A549 (cell line): ENCODE measurements around the gene SLC40A1. TPM values are rescaled to one million over a fixed set of nuclear protein-coding genes. Genes with fewer than 3 reads are reported as not detected.

ENCODE experiments used
- ATAC-seq, 2 experiments: fragments of 200-7000 bp in 1 of 2; fragments of >200 bp in 1 of 2; cut with Nextera tagmentation in 1 of 2; cut with Tn5 transposase in 1 of 2; 3 replicates each; pipeline versions ENCODE4 v1.8.0 to v1.9.1; 2018 to 2020; ENCODE audit warnings: mild to moderate bottlenecking in 1 of 2, moderate library complexity in 1 of 2
- CTCF ChIA-PET: fragments of 300-600 bp; sonication (Branson Sonifier 250); formaldehyde crosslinking; extraction: SDS; loops from one replicate; lab custom pipeline; 2021; ENCODE audit warnings: antibody characterized with exemption, inconsistent platforms; lab: Yijun Ruan, JAX
- POLR2A ChIA-PET: fragments of 350-600 bp; formaldehyde crosslinking; extraction: SDS; loops from one replicate; lab custom pipeline; 2021; ENCODE audit warnings: antibody characterized with exemption, inconsistent platforms; lab: Yijun Ruan, JAX
- DNase-seq, 2 experiments: peaks; one replicate each; pipeline versions ENCODE4 v3.0.0 to v3.0.0-alpha.2; 2011 to 2016; ENCODE audit warnings: low read depth in 1 of 2, low spot score in 1 of 2
- FAIRE-seq: peaks from 2 replicates; lab custom pipeline; 2011; peaks lifted over from hg19 to GRCh38; lab: Jason Lieb, UNC
- H3K27ac ChIP-seq, 2 experiments: fragments of >200 bp; sonication (Bioruptor Twin); formaldehyde crosslinking; 3 replicates each; pipeline ENCODE4 v1.5.1; 2016 to 2017
- H3K4me1 ChIP-seq: fragments of >200 bp; sonication (Bioruptor Twin); formaldehyde crosslinking; 3 replicates; pipeline ENCODE4 v1.6.1; 2016
- H3K4me2 ChIP-seq: fragments of >200 bp; sonication (Bioruptor Twin); formaldehyde crosslinking; 3 replicates; pipeline ENCODE4 v1.6.1; 2016
- H3K4me3 ChIP-seq: fragments of >200 bp; sonication (Bioruptor Twin); formaldehyde crosslinking; 3 replicates; pipeline ENCODE4 v1.5.1; 2016
- H3K9me3 ChIP-seq: fragments of >200 bp; sonication (Bioruptor Twin); formaldehyde crosslinking; 3 replicates; pipeline ENCODE4 v1.6.1; 2016
- CBX2 ChIP-seq: fragments of 200-600 bp; sonication (generic); IDR thresholded peaks from 2 replicates; pipeline ENCODE4 v1.6.1; 2016; ENCODE audit warnings: low read depth, mild to moderate bottlenecking, borderline replicate concordance
- CHD2 ChIP-seq: fragments of 150-350 bp; IDR thresholded peaks from 2 replicates; pipeline ENCODE4 v1.6.1; 2014; ENCODE audit warnings: low read length; ENCODE audit not compliant: partially characterized antibody
- CHD4 ChIP-seq: fragments of 200-600 bp; sonication (generic); IDR thresholded peaks from 2 replicates; pipeline ENCODE4 v1.6.1; 2016; ENCODE audit warnings: antibody characterized with exemption, mild to moderate bottlenecking, borderline replicate concordance
- CTCF ChIP-seq: fragments of >200 bp; sonication (Bioruptor Twin); formaldehyde crosslinking; IDR thresholded peaks from 3 replicates; pipeline ENCODE4 v1.5.1; 2016
- E2F6 ChIP-seq: IDR thresholded peaks from 2 replicates; pipeline ENCODE4 v1.6.1; 2012; ENCODE audit warnings: low read depth, borderline replicate concordance
- EHF ChIP-seq: fragments of 250-450 bp; sonication (Bioruptor Pico); IDR thresholded peaks from 2 replicates; pipeline ENCODE4 v1.5.0; 2020; ENCODE audit warnings: mild to moderate bottlenecking
- HES2 ChIP-seq: fragments of >200 bp; sonication (Bioruptor Twin); formaldehyde crosslinking; IDR thresholded peaks from 2 replicates; pipeline ENCODE4 v1.6.1; 2016
- HOXA7 ChIP-seq: fragments of 250-450 bp; sonication (Bioruptor Pico); IDR thresholded peaks from 2 replicates; pipeline ENCODE4 v1.5.0; 2020; ENCODE audit warnings: mild to moderate bottlenecking, moderate library complexity
- JUN ChIP-seq, 2 experiments: fragments of >200 bp; sonication (Bioruptor Twin); formaldehyde crosslinking; IDR thresholded peaks; 2 replicates in 1 of 2; 3 replicates in 1 of 2; pipeline ENCODE4 v1.6.1; 2016 to 2017
- MAFK ChIP-seq: fragments of 450-650 bp; IDR thresholded peaks from 2 replicates; pipeline ENCODE4 v1.6.1; 2014; ENCODE audit not compliant: partially characterized antibody
- MAX ChIP-seq: IDR thresholded peaks from 2 replicates; pipeline ENCODE4 v1.6.1; 2012
- MAZ ChIP-seq: fragments of 150-350 bp; IDR thresholded peaks from 2 replicates; pipeline ENCODE4 v1.6.1; 2014; ENCODE audit warnings: antibody characterized with exemption, low read depth, low read length, borderline replicate concordance
- NFE2L2 ChIP-seq: fragments of 150-350 bp; conservative IDR thresholded peaks from 2 replicates; pipeline ENCODE4 v1.6.1; 2014; ENCODE audit warnings: low read length
- NR3C1 ChIP-seq: fragments of >200 bp; sonication (Bioruptor Twin); formaldehyde crosslinking; IDR thresholded peaks from 3 replicates; pipeline ENCODE4 v1.6.1; 2017
- PBX3 ChIP-seq: IDR thresholded peaks from 2 replicates; pipeline ENCODE4 v1.6.1; 2012
- POLR2AphosphoS2 ChIP-seq: conservative IDR thresholded peaks from 2 replicates; pipeline ENCODE4 v1.6.1; 2012; ENCODE audit warnings: low read length, improper control_type of control experiment, inconsistent platforms
- RAD21 ChIP-seq, 2 experiments: fragments of >200 bp in 1 of 2; sonication (Bioruptor Twin) in 1 of 2; formaldehyde crosslinking in 1 of 2; IDR thresholded peaks in 1 of 2; conservative IDR thresholded peaks in 1 of 2; 2 replicates in 1 of 2; 3 replicates in 1 of 2; pipeline ENCODE4 v1.6.1; 2012 to 2018; ENCODE audit warnings: inconsistent platforms in 1 of 2
- RCOR1 ChIP-seq: fragments of 150-350 bp; IDR thresholded peaks from 2 replicates; pipeline ENCODE4 v1.6.1; 2014; ENCODE audit warnings: antibody characterized with exemption, low read length, low read depth
- REST ChIP-seq: fragments of 200-600 bp; sonication (generic); IDR thresholded peaks from 2 replicates; pipeline ENCODE4 v1.6.1; 2016; ENCODE audit warnings: antibody characterized with exemption, mild to moderate bottlenecking, moderate library complexity
- RFX5 ChIP-seq: fragments of 450-650 bp; IDR thresholded peaks from 2 replicates; pipeline ENCODE4 v1.7.1; 2014; ENCODE audit warnings: antibody characterized with exemption, mild to moderate bottlenecking, moderate library complexity
- RNF2 ChIP-seq: fragments of 200-600 bp; sonication (generic); IDR thresholded peaks from 2 replicates; pipeline ENCODE4 v1.6.1; 2016; ENCODE audit warnings: low read depth, mild to moderate bottlenecking, antibody characterized with exemption, moderate library complexity, borderline replicate concordance
- SMC3 ChIP-seq: fragments of >200 bp; sonication (Bioruptor Twin); formaldehyde crosslinking; IDR thresholded peaks from 3 replicates; pipeline ENCODE4 v1.6.1; 2018; ENCODE audit warnings: inconsistent platforms
- SREBF2 ChIP-seq: fragments of 450-650 bp; IDR thresholded peaks from 2 replicates; pipeline ENCODE4 v1.6.1; 2014; ENCODE audit warnings: mild to moderate bottlenecking, moderate library complexity
- TFCP2L1 ChIP-seq: fragments of 250-450 bp; sonication (Bioruptor Pico); IDR thresholded peaks from 2 replicates; pipeline ENCODE4 v1.5.0; 2021; ENCODE audit warnings: mild to moderate bottlenecking
- ZFP36 ChIP-seq: fragments of 450-650 bp; IDR thresholded peaks from 2 replicates; pipeline ENCODE4 v1.6.1; 2014; ENCODE audit warnings: borderline replicate concordance; ENCODE audit not compliant: partially characterized antibody
- WGBS: methylation state at CpG from one replicate; pipeline ENCODE4 v1.1.6; 2017; ENCODE audit errors: missing lambda C conversion rate; 5-methylcytosine and 5-hydroxymethylcytosine counted together
- polyA plus RNA-seq, 4 experiments: library from polyadenylated mRNA; depleted of rRNA in 3 of 4; stranded (reverse); fragments of >200 nt; fragmentation: RNase III in 1 of 4; extraction: RNeasy Plus Mini Kit Qiagen cat#74134 plus additional on column Dnase treatment in 1 of 4; gene quantifications; 2 replicates in 3 of 4; 3 replicates in 1 of 4; pipeline ENCODE4 v1.2.3, GENCODE V29; 2011 to 2017

Gene SLC40A1
- polyA plus RNA-seq, 2 of the 4 experiments (the other 2 are of a cell fraction) = 8.2 to 12.3 TPM

- no peak for TF ChIP-seq REST
- no peak for TF ChIP-seq SMC3
Observed at GRCh38 chr2:189527041-189527750, 53.4 kb downstream of the SLC40A1 start (continued).

GRCh38 chr2:189526241-189526640, 54.3 kb downstream of the SLC40A1 start:
- no peak overlapping the region for H3K4me3 ChIP-seq
- no peaks in the 10 kb centered on the region for H3K9me3 ChIP-seq
- no peak for FAIRE-seq
- H3K4me1 ChIP-seq = peaks cover 38% of the 10 kb centered on the region
- CTCF ChIA-PET = interaction anchor here (0.7 kb wide), 1 partner anchor 11 kb away, joined by 4 read pairs; no protein-coding TSS in a partner anchor
- no peak for ATAC-seq
- H3K4me2 ChIP-seq = no peak overlapping the region
- WGBS = 68% methylated on average over 2 of the region's 2 CpGs
- H3K27ac ChIP-seq = no peak overlapping the region
- POLR2A ChIA-PET = no interaction called here
- TF ChIP-seq RNF2 = no peak
- TF ChIP-seq JUN (IDR thresholded peaks at IDR 0.05) = no peak
- TF ChIP-seq HOXA7 (CRISPR knock-in tag) = no peak
- TF ChIP-seq TFCP2L1 (CRISPR knock-in tag) = no peak
- TF ChIP-seq RCOR1 = no peak
- TF ChIP-seq RAD21 (conservative IDR thresholded peaks at IDR 0.05 in 1 of 2, IDR thresholded peaks at IDR 0.05 in 1 of 2) = no peak
- no peak for TF ChIP-seq CBX2
- TF ChIP-seq ZFP36 = no peak
- no peak for TF ChIP-seq EHF (CRISPR knock-in tag)
- no peak for TF ChIP-seq POLR2AphosphoS2
- TF ChIP-seq NFE2L2 = no peak
- TF ChIP-seq SREBF2 = no peak
- TF ChIP-seq RFX5 = no peak
- no peak for TF ChIP-seq PBX3
- TF ChIP-seq HES2 = no peak
- no peak for TF ChIP-seq CHD4
- TF ChIP-seq MAX = no peak
- no peak for TF ChIP-seq MAZ
- no peak for DNase-seq

- no peaks in the 10 kb centered on the region for H3K9me3 ChIP-seq
- ChIA-PET POLR2A (no interaction called here), CTCF (no interaction called here)
- DNase-seq (no peak), FAIRE-seq (no peak), ATAC-seq (no peak)
- no peak overlapping the region for H3K4me2 ChIP-seq
- 86% methylated on average over 4 of the region's 4 CpGs for WGBS
- TF ChIP-seq NR3C1 = no peak
- TF ChIP-seq E2F6 = no peak
- TF ChIP-seq RCOR1 = no peak
- TF ChIP-seq CTCF = no peak
- TF ChIP-seq RFX5 = no peak
- no peak for TF ChIP-seq CHD2
- TF ChIP-seq NFE2L2 = no peak
- no peak for TF ChIP-seq MAFK
- H3K4me3 ChIP-seq = no peak overlapping the region
- H3K27ac ChIP-seq = no peak overlapping the region
- peaks cover 42% of the 10 kb centered on the region for H3K4me1 ChIP-seq
Observed at GRCh38 chr2:189524746-189525145, 55.8 kb downstream of the SLC40A1 start.
